GM23248 (cell line): ENCODE data around the gene CTCF. TPM values are rescaled to one million over a fixed set of nuclear protein-coding genes. Genes with fewer than 3 reads are reported as not detected.
A peak's percentile ranks its signal among the peaks of the same experiment; 100 is the strongest.

Experiments used
- DNase-seq: peaks from one replicate; pipeline ENCODE4 v3.0.0-alpha.2; 2015
- H2AFZ ChIP-seq: fragments of 200-600 bp; sonication (generic); 2 replicates; pipeline ENCODE4 v1.6.1; 2016; ENCODE audit warnings: antibody characterized with exemption
- H3F3A ChIP-seq: fragments of 200-600 bp; sonication (generic); 2 replicates; pipeline ENCODE4 v1.6.1; 2016; ENCODE audit warnings: mild to moderate bottlenecking, antibody characterized with exemption, mixed run types; ENCODE audit not compliant: insufficient read depth
- H3K27ac ChIP-seq: fragments of 200-600 bp; sonication (generic); 2 replicates; pipeline ENCODE4 v1.5.1; 2016; ENCODE audit warnings: mild to moderate bottlenecking
- H3K27me3 ChIP-seq: fragments of 200-600 bp; sonication (generic); replicated peaks from 2 replicates; pipeline ENCODE4 v1.6.1; 2016; ENCODE audit warnings: mild to moderate bottlenecking; ENCODE audit not compliant: insufficient read depth
- H3K36me3 ChIP-seq: fragments of 200-600 bp; sonication (generic); 2 replicates; pipeline ENCODE4 v1.6.1; 2016; ENCODE audit warnings: low read depth, mild to moderate bottlenecking
- H3K4me1 ChIP-seq: fragments of 200-600 bp; sonication (generic); 2 replicates; pipeline ENCODE4 v1.6.1; 2016; ENCODE audit warnings: mild to moderate bottlenecking; ENCODE audit not compliant: insufficient read depth
- H3K4me2 ChIP-seq: fragments of 200-600 bp; sonication (generic); one replicate; pipeline ENCODE4 v1.6.1; 2016; ENCODE audit warnings: mild to moderate bottlenecking; ENCODE audit not compliant: unreplicated experiment
- H3K4me3 ChIP-seq: fragments of 200-600 bp; sonication (generic); 2 replicates; pipeline ENCODE4 v1.5.1; 2016; ENCODE audit warnings: mild to moderate bottlenecking
- H3K79me2 ChIP-seq: fragments of 200-600 bp; sonication (generic); 2 replicates; pipeline ENCODE4 v1.6.1; 2016; ENCODE audit warnings: mild to moderate bottlenecking; ENCODE audit not compliant: insufficient read depth
- H3K9ac ChIP-seq: fragments of 200-600 bp; sonication (generic); 2 replicates; pipeline ENCODE4 v1.6.1; 2016; ENCODE audit warnings: mild to moderate bottlenecking
- H3K9me2 ChIP-seq: fragments of 200-600 bp; sonication (generic); 2 replicates; pipeline ENCODE4 v1.6.1; 2016; ENCODE audit warnings: mixed run types, mild to moderate bottlenecking, moderate library complexity; ENCODE audit not compliant: insufficient read depth
- H3K9me3 ChIP-seq: fragments of 200-600 bp; sonication (generic); one replicate; pipeline ENCODE4 v1.6.1; 2017; ENCODE audit warnings: low read depth
- H4K20me1 ChIP-seq: fragments of 200-600 bp; sonication (generic); 2 replicates; pipeline ENCODE4 v1.6.0; 2016; ENCODE audit not compliant: insufficient read depth
- EZH2 ChIP-seq: fragments of 200-600 bp; sonication (generic); IDR thresholded peaks from 2 replicates; pipeline ENCODE4 v1.6.1; 2018; ENCODE audit warnings: antibody characterized with exemption, mild to moderate bottlenecking; ENCODE audit not compliant: insufficient read depth, poor library complexity, severe bottlenecking
- EZH2phosphoT487 ChIP-seq: fragments of 200-600 bp; sonication (generic); IDR thresholded peaks from 2 replicates; pipeline ENCODE4 v1.6.1; 2018; ENCODE audit warnings: antibody characterized with exemption, moderate library complexity, mild to moderate bottlenecking, low read depth; ENCODE audit not compliant: insufficient read depth
- WGBS, 2 experiments: methylation state at CpG; one replicate each; pipeline ENCODE4 v1.1.6; 2015 to 2017; ENCODE audit warnings: low lambda C conversion rate in 2 of 2, low coverage in 1 of 2; ENCODE audit errors: missing lambda C conversion rate in 2 of 2; 5-methylcytosine and 5-hydroxymethylcytosine counted together
- in situ Hi-C: fragments of 300-500 bp; cut with MboI; formaldehyde crosslinking; loops from 2 replicates; pipeline ENCODE4 v1.15.0; 2020
- polyA plus RNA-seq: library from polyadenylated mRNA; unstranded; fragments of >200 nt; fragmentation: Nextera tagmentation; extraction: Ambion mirVana; gene quantifications from 2 replicates; pipeline ENCODE4 v1.2.1, GENCODE V29; 2016
- total RNA-seq: library from RNA; depleted of rRNA; stranded (reverse); fragments of >200 nt; shearing (Covaris generic); gene quantifications from 2 replicates; pipeline ENCODE4 v1.2.3, GENCODE V29; 2014

Gene CTCF
- total and polyA plus RNA-seq, 2 experiments from 2014 or later: 19.6 to 21.9 TPM

DNA sequence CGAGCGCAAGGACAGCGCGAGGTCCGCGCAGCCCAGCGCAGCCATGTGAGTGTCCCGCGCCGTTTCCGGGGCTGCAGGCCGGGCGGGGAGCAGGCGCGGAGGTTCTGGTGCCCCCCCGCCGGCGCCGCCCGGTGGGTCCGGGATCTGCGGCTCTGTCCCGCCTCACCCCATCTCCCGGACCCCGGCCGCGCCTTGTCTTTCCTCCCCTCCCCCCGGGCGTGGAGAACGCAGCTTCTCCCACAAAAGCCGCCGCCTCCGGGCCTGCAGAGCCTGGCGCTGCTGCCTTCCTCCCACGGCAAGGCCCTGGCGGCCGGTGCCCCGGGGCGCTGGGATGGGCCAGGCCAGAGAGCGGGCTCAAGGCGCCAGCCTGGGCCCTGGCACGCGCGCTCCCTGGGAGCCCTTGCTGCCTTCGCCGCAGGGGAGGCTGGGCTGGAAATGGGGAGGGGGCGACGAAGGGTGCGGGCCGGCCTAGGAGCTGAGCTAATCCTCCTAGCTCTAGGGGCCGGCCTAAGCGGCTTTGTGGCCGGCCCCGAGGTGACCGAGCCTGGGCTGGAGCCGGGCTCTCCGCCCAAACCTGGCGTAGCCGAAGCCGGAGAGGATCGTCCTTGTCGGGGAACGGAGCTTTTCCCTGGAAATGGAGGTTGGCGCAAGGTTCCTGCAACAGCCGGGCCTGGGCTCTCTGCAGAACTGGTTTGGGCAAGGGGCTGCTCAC lies 33.3 kb upstream of the CTCF start:
- no peaks in the 10 kb centered on the region for H3K9me3 ChIP-seq
- no peaks in the 10 kb centered on the region; the same call in 1 of the 2 replicates for H4K20me1 ChIP-seq
- H3K36me3 ChIP-seq: no peaks in the 10 kb centered on the region
- H3K27me3 ChIP-seq: no peaks in the 10 kb centered on the region
- peak overlapping the region; percentile 94 for H3K4me2 ChIP-seq
- H3K27ac ChIP-seq: peak overlapping the region; percentile 88
- H2AFZ ChIP-seq: peak overlapping the region; percentile 51
- H3K9ac ChIP-seq: peak overlapping the region; percentile 94
- peak overlapping the region; percentile 80 for H3K4me3 ChIP-seq
- no peaks in the 10 kb centered on the region for H3K9me2 ChIP-seq
- peaks cover 32% of the 10 kb centered on the region for H3K4me1 ChIP-seq
- peaks cover 50% of the 10 kb centered on the region for H3K79me2 ChIP-seq
- H3F3A ChIP-seq: peaks cover 3% of the 10 kb centered on the region; the same call in 1 of the 2 replicates
- DNase-seq: peak; percentile 86
- TF ChIP-seq EZH2phosphoT487 (no peak), EZH2 (no peak)
- WGBS, 2 experiments: 0 to 3% methylated on average over 24 to 44 of the region's 65 CpGs
- in situ Hi-C loops: no loop called here

DNA sequence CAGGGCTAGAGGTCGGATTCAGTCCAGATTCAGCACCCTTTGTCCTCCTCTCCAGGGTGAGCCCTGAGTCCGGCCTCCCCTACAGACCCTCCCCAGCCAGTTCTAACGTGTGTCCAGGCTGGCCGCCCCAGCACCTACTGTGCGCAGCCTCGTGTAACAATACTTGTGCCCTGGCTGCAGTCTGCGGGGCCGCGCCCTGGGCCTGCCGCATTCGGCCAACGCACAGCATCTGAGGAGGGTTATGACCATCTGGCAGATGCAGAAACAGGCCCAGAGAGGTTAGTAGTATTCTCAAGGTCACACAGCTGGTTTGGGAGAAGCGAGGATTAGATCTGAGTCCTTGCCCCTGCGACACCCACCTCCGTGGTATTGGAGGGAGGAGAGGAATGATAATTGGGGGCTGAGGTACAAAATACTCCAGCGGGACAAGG lies 32.7 kb upstream of the CTCF start:
- H2AFZ ChIP-seq: peak overlapping the region; percentile 51

DNA sequence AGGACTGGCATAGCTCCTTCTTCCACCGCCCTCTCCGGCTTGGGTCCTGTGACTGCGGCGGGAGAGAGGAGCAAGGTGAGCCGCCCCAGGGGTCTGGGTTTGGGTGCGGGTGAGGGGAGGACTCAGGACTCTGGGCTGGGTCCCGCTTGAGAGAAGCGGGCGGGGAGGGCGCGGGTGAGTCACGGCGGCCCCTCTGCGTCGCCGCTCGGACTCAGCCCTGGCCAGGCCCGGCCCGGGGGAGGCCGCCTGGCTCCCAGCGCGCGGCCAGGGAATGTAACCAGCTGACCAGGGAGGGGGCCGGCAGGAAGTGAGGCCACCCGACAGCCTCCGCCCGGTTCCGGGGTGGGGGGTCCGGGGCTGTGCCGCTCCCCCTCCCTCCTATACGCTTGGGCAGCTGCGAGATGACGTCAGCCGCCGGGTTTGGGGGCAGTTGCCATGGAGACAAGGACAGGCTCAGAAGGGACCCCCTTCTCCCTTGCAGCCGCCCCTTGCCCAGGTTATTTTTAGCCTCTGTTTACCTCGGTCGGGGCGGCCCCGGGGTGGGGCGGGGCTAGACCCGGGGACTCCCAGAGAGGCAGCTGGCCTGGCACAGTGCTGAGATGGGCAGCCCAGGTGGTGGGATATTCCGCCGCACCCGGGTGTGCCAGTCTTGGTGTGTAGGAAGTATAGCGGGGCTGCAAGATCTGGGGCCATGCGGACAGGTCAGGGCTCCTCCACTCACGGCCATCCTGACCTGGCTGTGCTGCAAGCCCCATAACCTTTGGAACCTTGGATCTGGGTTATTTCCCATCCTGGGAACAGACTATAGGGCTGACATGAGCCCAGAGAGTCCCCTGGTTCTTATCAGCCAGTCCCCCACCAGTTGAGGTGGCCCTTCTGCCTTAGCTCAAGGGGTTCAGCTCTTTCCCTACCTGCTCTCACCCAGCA lies 32.0 kb upstream of the CTCF start:
- H3K4me1 ChIP-seq: peaks cover 32% of the 10 kb centered on the region
- H3K36me3 ChIP-seq: no peaks in the 10 kb centered on the region
- peak overlapping the region; percentile 88 for H3K27ac ChIP-seq
- H3K9ac ChIP-seq: peak overlapping the region; percentile 94
- DNase-seq: peak; percentile 89
- peak overlapping the region; percentile 80 for H3K4me3 ChIP-seq
- H3K27me3 ChIP-seq: no peaks in the 10 kb centered on the region
- TF ChIP-seq EZH2 (no peak), EZH2phosphoT487 (no peak)
- WGBS, 2 experiments: 6 to 7% methylated on average over 31 to 46 of the region's 48 CpGs
- peak overlapping the region; percentile 94 for H3K4me2 ChIP-seq
- H2AFZ ChIP-seq: peak overlapping the region; percentile 51
- H4K20me1 ChIP-seq: no peaks in the 10 kb centered on the region; the same call in 1 of the 2 replicates
- H3K9me2 ChIP-seq: no peaks in the 10 kb centered on the region
- peaks cover 9% of the 10 kb centered on the region; the same call in 1 of the 2 replicates for H3F3A ChIP-seq
- in situ Hi-C loops: no loop called here
- no peaks in the 10 kb centered on the region for H3K9me3 ChIP-seq
- H3K79me2 ChIP-seq: peaks cover 62% of the 10 kb centered on the region

More for the DNA sequence above, 32.7 kb upstream of the CTCF start:
- no peaks in the 10 kb centered on the region for H3K9me3 ChIP-seq
- H3K36me3 ChIP-seq: no peaks in the 10 kb centered on the region
- peaks cover 9% of the 10 kb centered on the region; the same call in 1 of the 2 replicates for H3F3A ChIP-seq
- H3K4me3 ChIP-seq: peak overlapping the region; percentile 80
- H3K79me2 ChIP-seq: peaks cover 56% of the 10 kb centered on the region
- WGBS, 2 experiments: 0 to 1% methylated on average over 16 of the region's 16 CpGs
- no peaks in the 10 kb centered on the region; the same call in 1 of the 2 replicates for H4K20me1 ChIP-seq
- H3K27me3 ChIP-seq: no peaks in the 10 kb centered on the region
- peak; percentile 65 for DNase-seq
- H3K4me1 ChIP-seq: peaks cover 32% of the 10 kb centered on the region
- no peaks in the 10 kb centered on the region for H3K9me2 ChIP-seq
- no peak for TF ChIP-seq EZH2phosphoT487
- TF ChIP-seq EZH2: no peak
- H3K4me2 ChIP-seq: peak overlapping the region; percentile 94
- H3K27ac ChIP-seq: peak overlapping the region; percentile 88
- in situ Hi-C loops: no loop called here
- H3K9ac ChIP-seq: peak overlapping the region; percentile 94

DNA sequence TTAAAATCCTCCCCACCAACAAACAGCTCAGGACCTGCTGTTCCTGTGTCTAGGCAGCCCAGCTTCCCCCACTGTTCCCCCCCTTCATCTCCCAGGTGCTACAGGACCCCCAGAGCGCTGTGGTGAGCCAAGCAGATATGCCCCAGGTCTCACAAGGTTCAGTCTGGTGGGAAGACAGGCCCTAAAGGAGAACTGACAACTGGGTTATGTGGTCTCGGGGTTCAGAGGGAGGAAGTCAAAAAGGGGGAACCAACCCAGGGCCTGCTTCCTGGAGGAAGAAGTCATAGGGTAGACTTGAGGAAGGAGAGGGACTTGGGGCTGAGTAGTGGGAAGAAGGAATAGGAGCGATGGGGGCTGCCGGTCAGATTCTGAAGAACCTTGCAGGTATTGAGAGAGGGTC lies 31.1 kb upstream of the CTCF start:
- H3K4me3 ChIP-seq: peak overlapping the region; percentile 80
- in situ Hi-C loops: no loop called here
- 73 to 76% methylated on average over 4 of the region's 4 CpGs for WGBS, 2 experiments

More for the DNA sequence above, 31.1 kb upstream of the CTCF start:
- H3K36me3 ChIP-seq: no peaks in the 10 kb centered on the region
- H3K9ac ChIP-seq: peak overlapping the region; percentile 94
- H3K9me2 ChIP-seq: no peaks in the 10 kb centered on the region
- H3K4me2 ChIP-seq: peak overlapping the region; percentile 94
- no peak overlapping the region for H2AFZ ChIP-seq
- no peaks in the 10 kb centered on the region; the same call in 1 of the 2 replicates for H4K20me1 ChIP-seq
- peaks cover 32% of the 10 kb centered on the region for H3K4me1 ChIP-seq
- peaks cover 9% of the 10 kb centered on the region; the same call in 1 of the 2 replicates for H3F3A ChIP-seq
- H3K27me3 ChIP-seq: no peaks in the 10 kb centered on the region
- no peak for DNase-seq
- peaks cover 72% of the 10 kb centered on the region for H3K79me2 ChIP-seq
- H3K27ac ChIP-seq: peak overlapping the region; percentile 88; the same call in 1 of the 2 replicates
- no peaks in the 10 kb centered on the region for H3K9me3 ChIP-seq
- TF ChIP-seq EZH2phosphoT487 (no peak), EZH2 (no peak)
